Mucosa of descending colon (tissue), 3 donors: ENCODE results near the gene CLRN2. TPM values are rescaled to one million over a fixed set of nuclear protein-coding genes. Genes with fewer than 3 reads are reported as not detected.

ENCODE experiments used
- ATAC-seq: fragments of 200-7000 bp; cut with Tn5 transposase; one replicate; pipeline ENCODE4 v1.9.1; 2020; ENCODE audit warnings: mild to moderate bottlenecking, moderate library complexity
- DNase-seq, 3 donors: peaks; one replicate each; pipeline ENCODE4 v3.0.0-alpha.2; 2020
- H3K36me3 ChIP-seq: fragments of 200-600 bp; one replicate; pipeline ENCODE4 v1.8.0; 2021; ENCODE audit warnings: low read depth, mild to moderate bottlenecking
- H3K4me1 ChIP-seq: fragments of 200-600 bp; one replicate; pipeline ENCODE4 v1.8.0; 2021; ENCODE audit warnings: low read depth, mild to moderate bottlenecking
- H3K4me3 ChIP-seq: fragments of 200-600 bp; one replicate; pipeline ENCODE4 v1.8.0; 2021; ENCODE audit warnings: mild to moderate bottlenecking
- H3K9me3 ChIP-seq: fragments of 200-600 bp; one replicate; pipeline ENCODE4 v1.8.0; 2021; ENCODE audit warnings: mild to moderate bottlenecking
- CTCF ChIP-seq: fragments of 200-600 bp; IDR thresholded peaks from one replicate; pipeline ENCODE4 v1.8.0; 2022; ENCODE audit warnings: antibody characterized with exemption, mild to moderate bottlenecking
- intact Hi-C, 2 donors: fragments of 100-400 bp; cut with DNase I in 1 of 2; cut with micrococcal nuclease in 1 of 2; formaldehyde crosslinking; loops; one replicate each; pipeline versions ENCODE4 v1.11.0 to v1.11.1; 2022; cut with DNase I, micrococcal nuclease
- total RNA-seq, 3 donors: library from RNA; stranded (reverse); fragmentation: NEBNext Ultra II Directional in 2 of 3; extraction: Animal tissue kit (Norgen Biotek cat#: 25700) in 2 of 3; gene quantifications; one replicate each; pipeline versions ENCODE4 v1.2.1 to v1.2.4, GENCODE V29; 2021 to 2023
- donor health status: DM: no; HTN: no; CAD: no; lungs with moderate emphysema.
- donor health status: DM: no; HTN: no; CAD: no.
- donor health status: DM: no; HTN: yes; CAD: no.

CLRN2 gene
- total RNA-seq, 3 donors from 2014 or later = not detected

- H3K4me1 ChIP-seq = no peaks in the 10 kb centered on the region
- ATAC-seq = no peak
- intact Hi-C loops = no loop called here
- no peaks in the 10 kb centered on the region for H3K9me3 ChIP-seq
- TF ChIP-seq CTCF = no peak
- H3K36me3 ChIP-seq = no peaks in the 10 kb centered on the region
- no peak overlapping the region for H3K4me3 ChIP-seq
- no peak for DNase-seq
These were observed 25.2 kb upstream of the CLRN2 start for GRCh38 chr4:17489721-17490120.

- intact Hi-C loops = no loop called here
- no peak for TF ChIP-seq CTCF
- Histone ChIP-seq H3K9me3 (no peaks in the 10 kb centered on the region), H3K36me3 (no peaks in the 10 kb centered on the region), H3K4me1 (no peaks in the 10 kb centered on the region), H3K4me3 (no peak overlapping the region)
- ATAC-seq = peak; percentile 87
- peak in 1 of 3 donors; percentile 18 for DNase-seq
These were observed 24.3 kb upstream of the CLRN2 start for GRCh38 chr4:17490575-17491059.

GRCh38 chr4:17491196-17491595, 23.8 kb upstream of the CLRN2 start:
- no peak for TF ChIP-seq CTCF
- H3K9me3 ChIP-seq = no peaks in the 10 kb centered on the region
- H3K4me3 ChIP-seq = no peak overlapping the region
- ATAC-seq = no peak
- H3K36me3 ChIP-seq = no peaks in the 10 kb centered on the region
- no peak for DNase-seq
- no peaks in the 10 kb centered on the region for H3K4me1 ChIP-seq
- intact Hi-C loops = no loop called here

- DNase-seq (peak in 1 of 3 donors; percentile 15), ATAC-seq (peak; percentile 19)
- no peak for TF ChIP-seq CTCF
- Histone ChIP-seq H3K36me3 (no peaks in the 10 kb centered on the region), H3K9me3 (no peaks in the 10 kb centered on the region), H3K4me1 (no peaks in the 10 kb centered on the region), H3K4me3 (no peak overlapping the region)
- intact Hi-C loops = no loop called here
These were observed 22.8 kb upstream of the CLRN2 start for GRCh38 chr4:17492058-17492741.

GRCh38 chr4:17492876-17493275, 22.1 kb upstream of the CLRN2 start:
- no peaks in the 10 kb centered on the region for H3K36me3 ChIP-seq
- H3K4me3 ChIP-seq = no peak overlapping the region
- no peak for TF ChIP-seq CTCF
- DNase-seq (no peak), ATAC-seq (no peak)
- intact Hi-C loops = no loop called here
- H3K4me1 ChIP-seq = no peaks in the 10 kb centered on the region
- H3K9me3 ChIP-seq = no peaks in the 10 kb centered on the region
